ENCODE results near the gene SH3PXD2A.

DNA sequence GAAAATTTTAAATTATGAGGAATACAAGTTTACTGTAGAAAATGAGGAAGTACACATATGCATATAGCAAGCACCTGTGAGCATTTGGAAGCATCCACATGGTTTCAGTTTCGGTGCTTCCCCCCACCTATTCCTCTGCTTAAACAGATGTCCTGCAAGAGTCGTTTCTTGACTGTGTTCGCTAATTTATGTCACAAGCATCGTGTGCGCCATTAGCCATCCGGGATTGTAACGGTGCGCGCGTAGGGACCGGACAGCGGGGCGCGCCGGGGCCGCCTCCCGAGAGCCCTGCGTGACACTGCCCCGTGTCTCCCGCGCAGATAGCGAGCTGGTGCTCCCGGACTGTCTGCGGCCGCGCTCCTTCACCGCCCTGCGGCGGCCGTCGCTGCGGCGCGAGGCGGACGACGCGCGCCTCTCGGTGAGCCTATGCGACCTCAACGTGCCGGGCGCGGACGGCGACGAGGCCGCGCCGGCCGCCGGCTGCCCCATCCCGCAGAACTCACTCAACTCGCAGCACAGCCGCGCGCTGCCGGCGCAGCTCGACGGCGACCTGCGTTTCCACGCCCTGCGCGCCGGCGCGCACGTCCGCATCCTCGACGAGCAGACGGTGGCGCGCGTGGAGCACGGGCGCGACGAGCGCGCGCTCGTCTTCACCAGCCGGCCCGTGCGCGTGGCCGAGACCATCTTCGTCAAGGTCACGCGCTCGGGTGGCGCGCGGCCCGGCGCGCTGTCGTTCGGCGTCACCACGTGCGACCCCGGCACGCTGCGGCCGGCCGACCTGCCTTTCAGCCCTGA, 271.0 kb downstream of the SH3PXD2A start:
- TF ChIP-seq EZH2phosphoT487 (IDR thresholded peaks at IDR 0.05), result no peak
- TF ChIP-seq, protein P1, sequence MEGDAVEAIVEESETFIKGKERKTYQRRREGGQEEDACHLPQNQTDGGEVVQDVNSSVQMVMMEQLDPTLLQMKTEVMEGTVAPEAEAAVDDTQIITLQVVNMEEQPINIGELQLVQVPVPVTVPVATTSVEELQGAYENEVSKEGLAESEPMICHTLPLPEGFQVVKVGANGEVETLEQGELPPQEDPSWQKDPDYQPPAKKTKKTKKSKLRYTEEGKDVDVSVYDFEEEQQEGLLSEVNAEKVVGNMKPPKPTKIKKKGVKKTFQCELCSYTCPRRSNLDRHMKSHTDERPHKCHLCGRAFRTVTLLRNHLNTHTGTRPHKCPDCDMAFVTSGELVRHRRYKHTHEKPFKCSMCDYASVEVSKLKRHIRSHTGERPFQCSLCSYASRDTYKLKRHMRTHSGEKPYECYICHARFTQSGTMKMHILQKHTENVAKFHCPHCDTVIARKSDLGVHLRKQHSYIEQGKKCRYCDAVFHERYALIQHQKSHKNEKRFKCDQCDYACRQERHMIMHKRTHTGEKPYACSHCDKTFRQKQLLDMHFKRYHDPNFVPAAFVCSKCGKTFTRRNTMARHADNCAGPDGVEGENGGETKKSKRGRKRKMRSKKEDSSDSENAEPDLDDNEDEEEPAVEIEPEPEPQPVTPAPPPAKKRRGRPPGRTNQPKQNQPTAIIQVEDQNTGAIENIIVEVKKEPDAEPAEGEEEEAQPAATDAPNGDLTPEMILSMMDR (IDR thresholded peaks at IDR 0.05), result no peak

Measured in neural progenitor cell (in vitro differentiated cells).